Common myeloid progenitor, CD34-positive (primary cell): ENCODE measurements around the gene SLC35C1.

ENCODE experiments used
- CTCF ChIA-PET: fragments of 350-600 bp; sonication (Branson Sonifier 250); formaldehyde crosslinking; loops from one replicate; lab custom pipeline; 2021; ENCODE audit warnings: antibody characterized with exemption; lab: Charles Lee
- POLR2A ChIA-PET: fragments of 350-600 bp; sonication (Branson Sonifier 250); formaldehyde crosslinking; loops from one replicate; lab custom pipeline; 2021; ENCODE audit warnings: antibody characterized with exemption; lab: Charles Lee
- DNase-seq, 3 donors: peaks; one replicate each; pipeline versions ENCODE4 v3.0.0 to v3.0.0-alpha.2; 2013
- H3K27ac ChIP-seq, 2 experiments: 1 replicate in 1 of 2; 2 replicates in 1 of 2; pipeline ENCODE4 v1.7.0; 2013; ENCODE audit warnings: inconsistent platforms in 2 of 2, low read length in 2 of 2, mild to moderate bottlenecking in 2 of 2, low read depth in 1 of 2, moderate library complexity in 1 of 2; ENCODE audit not compliant: severe bottlenecking in 2 of 2, insufficient read depth in 1 of 2, poor library complexity in 1 of 2
- H3K27me3 ChIP-seq, 5 experiments: replicated peaks in 2 of 5; 1 replicate in 3 of 5; 2 replicates in 2 of 5; pipeline versions ENCODE4 v1.6.1 to v1.7.0; 2013; ENCODE audit warnings: low read length in 4 of 5, mild to moderate bottlenecking in 2 of 5, moderate library complexity in 2 of 5, inconsistent platforms in 1 of 5; ENCODE audit not compliant: insufficient read depth in 5 of 5, control insufficient read depth in 4 of 5
- H3K36me3 ChIP-seq, 4 experiments: 1 replicate in 2 of 4; 2 replicates in 2 of 4; pipeline versions ENCODE4 v1.6.1 to v1.7.0; 2013; ENCODE audit warnings: low read length in 3 of 4, control low read depth in 1 of 4, mild to moderate bottlenecking in 1 of 4; ENCODE audit not compliant: control insufficient read depth in 4 of 4, insufficient read depth in 4 of 4
- H3K4me1 ChIP-seq, 4 experiments: 1 replicate in 3 of 4; 2 replicates in 1 of 4; pipeline versions ENCODE4 v1.6.1 to v1.7.1; 2013; ENCODE audit warnings: low read length in 3 of 4, mild to moderate bottlenecking in 3 of 4, control low read depth in 1 of 4, inconsistent platforms in 1 of 4, moderate library complexity in 1 of 4; ENCODE audit not compliant: control insufficient read depth in 4 of 4, insufficient read depth in 4 of 4; ENCODE audit errors: control extremely low read depth in 1 of 4
- H3K4me3 ChIP-seq, 7 experiments: 1 replicate in 4 of 7; 2 replicates in 3 of 7; pipeline versions ENCODE4 v1.5.1 to v1.7.0; 2013; ENCODE audit warnings: mild to moderate bottlenecking in 7 of 7, low read length in 6 of 7, moderate library complexity in 6 of 7, inconsistent platforms in 2 of 7, low read depth in 2 of 7, control low read depth in 1 of 7; ENCODE audit not compliant: insufficient read depth in 4 of 7, control insufficient read depth in 1 of 7; ENCODE audit errors: extremely low read depth in 1 of 7
- H3K9me3 ChIP-seq, 5 experiments: 1 replicate in 4 of 5; 2 replicates in 1 of 5; pipeline versions ENCODE4 v1.6.1 to v1.7.1; 2013; ENCODE audit warnings: low read length in 4 of 5, mild to moderate bottlenecking in 2 of 5, inconsistent platforms in 1 of 5, low read depth in 1 of 5, moderate library complexity in 1 of 5; ENCODE audit not compliant: control insufficient read depth in 4 of 5, insufficient read depth in 2 of 5; ENCODE audit errors: control extremely low read depth in 1 of 5
- WGBS: methylation state at CpG from one replicate; pipeline ENCODE4 v1.1.5; 2013; ENCODE audit not compliant: insufficient coverage; 5-methylcytosine and 5-hydroxymethylcytosine counted together

Gene SLC35C1

DNA sequence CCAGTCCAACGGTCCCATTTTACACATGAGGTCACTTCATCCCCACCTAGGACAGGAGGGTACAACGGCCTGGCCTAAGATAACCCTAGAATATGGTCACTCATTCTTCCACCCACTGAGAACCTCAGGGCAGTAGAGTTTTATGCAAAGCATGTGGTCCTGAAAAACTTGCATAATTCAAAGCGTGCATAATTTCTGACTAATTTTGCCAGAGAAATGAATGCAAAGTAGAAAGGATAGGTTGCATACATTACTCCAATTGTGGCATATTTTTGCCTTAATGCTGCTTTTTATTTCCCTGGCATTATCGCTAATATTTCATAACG lies 32.5 kb upstream of the SLC35C1 start:
- peaks cover 0 to 21% (median 4%) of the 10 kb centered on the region in 5 experiments for H3K27me3 ChIP-seq
- WGBS = 59% methylated on average over 4 of the region's 5 CpGs
- no peak overlapping the region for H3K4me3 ChIP-seq
- ChIA-PET CTCF (interaction anchor here (0.9 to 3.2 kb wide), 16 partner anchors 10 to 434 kb away, joined by 3 to 28 read pairs (median 5); no protein-coding TSS in a partner anchor), POLR2A (interaction anchor here (0.6 kb wide), 1 partner anchor 350 kb away, joined by 6 read pairs; no protein-coding TSS in a partner anchor)
- H3K27ac ChIP-seq = no peak overlapping the region
- no peaks in the 10 kb centered on the region for H3K9me3 ChIP-seq
- H3K4me1 ChIP-seq = peaks cover 0 to 11% (median 10%) of the 10 kb centered on the region in 4 experiments
- no peaks in the 10 kb centered on the region for H3K36me3 ChIP-seq
- no peak for DNase-seq

DNA sequence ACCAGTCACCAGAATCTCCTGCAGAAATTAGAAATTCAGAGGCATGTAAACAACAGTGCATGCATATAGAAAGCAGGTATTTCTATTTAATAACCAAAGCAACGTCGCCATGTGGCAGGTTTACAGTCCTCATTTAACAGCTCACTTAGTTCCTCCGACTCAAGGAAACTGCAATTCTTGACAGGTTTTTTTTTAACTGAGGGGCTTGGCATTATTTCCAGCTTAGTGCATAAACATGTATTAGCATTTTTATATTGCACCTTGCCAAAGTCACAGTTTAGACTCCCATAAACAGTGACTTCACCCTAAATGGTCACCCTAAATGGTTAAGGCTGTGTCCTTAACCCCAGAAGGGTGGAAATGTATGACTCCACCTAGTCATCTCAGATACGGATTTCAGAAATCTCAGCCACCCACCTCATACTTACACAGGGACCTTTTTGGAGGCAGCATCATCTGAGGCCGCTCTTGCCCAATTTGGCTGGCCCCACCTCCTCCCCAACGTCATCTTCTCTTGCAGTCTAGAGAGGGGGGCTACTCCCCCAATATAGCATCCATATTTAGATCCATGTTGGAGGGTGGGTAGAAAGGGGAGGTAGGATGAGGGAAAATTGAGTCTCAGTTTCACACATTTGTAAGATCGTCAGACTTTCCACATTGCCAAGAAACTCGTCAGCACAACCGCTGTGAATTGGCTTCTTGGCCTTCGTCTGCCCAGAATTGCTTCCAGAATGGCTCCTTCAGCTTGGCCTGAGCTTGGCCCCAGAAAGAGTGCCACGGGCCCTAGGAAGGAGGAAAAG lies 31.8 kb upstream of the SLC35C1 start:
- no peak for DNase-seq
- WGBS = 96% methylated on average over 6 of the region's 11 CpGs
- Histone ChIP-seq H3K4me3 (no peak overlapping the region), H3K27ac (no peak overlapping the region), H3K9me3 (no peaks in the 10 kb centered on the region), H3K36me3 (no peaks in the 10 kb centered on the region), H3K4me1 (peaks cover 0 to 11% (median 10%) of the 10 kb centered on the region in 4 experiments), H3K27me3 (peaks cover 0 to 15% (median 5%) of the 10 kb centered on the region in 5 experiments)
- POLR2A ChIA-PET = no interaction called here
- CTCF ChIA-PET = interaction anchor here (0.9 to 3.2 kb wide), 4 partner anchors 11 to 401 kb away, joined by 3 to 28 read pairs (median 10); no protein-coding TSS in a partner anchor

GRCh38 chr11:45773786-45774655 lies 30.9 kb upstream of the SLC35C1 start:
- Histone ChIP-seq H3K27ac (no peak overlapping the region), H3K4me3 (no peak overlapping the region), H3K27me3 (peaks cover 0 to 10% (median 5%) of the 10 kb centered on the region in 5 experiments), H3K4me1 (peaks cover 0 to 11% (median 10%) of the 10 kb centered on the region in 4 experiments), H3K9me3 (no peaks in the 10 kb centered on the region), H3K36me3 (no peaks in the 10 kb centered on the region)
- no peak for DNase-seq
- POLR2A ChIA-PET = no interaction called here
- CTCF ChIA-PET = no interaction called here
- WGBS = 99% methylated on average over 9 of the region's 12 CpGs

DNA sequence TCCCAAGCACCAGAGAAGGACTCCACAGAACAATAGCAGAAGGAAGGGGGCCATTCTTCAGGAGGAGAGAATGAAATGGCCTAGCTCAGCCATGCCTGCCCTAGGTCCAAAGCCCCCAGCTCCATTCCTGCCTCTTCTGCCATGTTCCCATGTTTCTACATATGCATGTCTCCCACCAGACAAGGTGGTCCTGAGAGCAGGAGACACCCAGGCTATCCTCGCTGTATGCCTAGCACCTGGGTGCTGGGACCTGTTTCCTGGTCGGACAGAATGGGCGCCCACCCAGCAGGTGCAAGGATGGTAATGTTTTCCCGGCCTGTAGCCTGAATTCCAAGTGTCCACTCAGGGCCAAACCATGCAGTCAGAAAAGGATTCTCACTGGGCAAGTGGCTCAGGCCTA lies 30.2 kb upstream of the SLC35C1 start:
- Histone ChIP-seq H3K36me3 (no peaks in the 10 kb centered on the region), H3K9me3 (no peaks in the 10 kb centered on the region), H3K27ac (no peak overlapping the region), H3K4me1 (peaks cover 0 to 11% (median 10%) of the 10 kb centered on the region in 4 experiments), H3K4me3 (no peak overlapping the region), H3K27me3 (peaks cover 0 to 4% (median 1%) of the 10 kb centered on the region in 5 experiments)
- 95% methylated on average over 4 of the region's 4 CpGs for WGBS
- POLR2A ChIA-PET = no interaction called here
- no peak for DNase-seq
- CTCF ChIA-PET = no interaction called here

- CTCF ChIA-PET = interaction anchor here (0.7 kb wide), 1 partner anchor 713 kb away, joined by 3 read pairs; no protein-coding TSS in a partner anchor
- Histone ChIP-seq H3K4me3 (no peak overlapping the region), H3K9me3 (peaks cover 0 to 1% (median 0%) of the 10 kb centered on the region in 5 experiments), H3K27me3 (peaks cover 0 to 4% (median 0%) of the 10 kb centered on the region in 5 experiments), H3K4me1 (peaks cover 0 to under 1% (median under 1%) of the 10 kb centered on the region in 4 experiments), H3K36me3 (no peaks in the 10 kb centered on the region), H3K27ac (no peak overlapping the region)
- DNase-seq = no peak
- 100% methylated on average over 5 of the region's 9 CpGs for WGBS
- POLR2A ChIA-PET = interaction anchor here (0.7 kb wide), 1 partner anchor 547 kb away, joined by 3 read pairs; no protein-coding TSS in a partner anchor
These were observed 27.6 kb upstream of the SLC35C1 start for GRCh38 chr11:45777127-45777969.

DNA sequence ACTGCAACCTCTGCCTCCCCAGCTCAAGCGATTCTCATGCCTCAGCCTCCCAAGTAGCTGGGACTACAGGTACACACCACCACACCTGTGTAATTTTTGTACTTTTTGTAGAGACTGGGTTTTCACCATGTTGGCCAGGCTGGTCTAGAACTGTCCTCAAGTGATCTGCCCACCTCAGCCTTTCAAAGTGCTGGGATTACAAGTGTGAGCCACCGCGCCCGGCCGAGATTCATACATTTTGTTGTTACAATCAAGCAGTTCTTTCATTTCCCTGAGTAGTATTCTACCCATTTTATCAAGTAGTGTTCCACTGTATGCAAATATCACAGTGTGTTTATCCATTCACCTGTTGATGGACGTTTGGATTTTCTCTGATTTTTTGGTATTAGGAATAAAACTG lies 26.6 kb upstream of the SLC35C1 start:
- H3K4me1 ChIP-seq = no peaks in the 10 kb centered on the region
- 100% methylated on average over 5 of the region's 6 CpGs for WGBS
- POLR2A ChIA-PET = no interaction called here
- H3K9me3 ChIP-seq = peaks cover 0 to 1% (median 0%) of the 10 kb centered on the region in 5 experiments
- DNase-seq = no peak
- no peak overlapping the region for H3K27ac ChIP-seq
- CTCF ChIA-PET = no interaction called here
- H3K27me3 ChIP-seq = peaks cover 0 to 4% (median 0%) of the 10 kb centered on the region in 5 experiments
- H3K36me3 ChIP-seq = no peaks in the 10 kb centered on the region
- no peak overlapping the region for H3K4me3 ChIP-seq
